Epithelial cell of esophagus (primary cell): ENCODE data around the gene ATAD3C.
"Not testable (repeated sequence)": the region's sequence is repeated elsewhere in the genome, so short reads cannot be mapped to it uniquely, and the experiment has no call there.

ENCODE experiments used
- DNase-seq: peaks from one replicate; pipeline ENCODE4 v3.0.0; 2010; ENCODE audit warnings: low read depth
- H3K4me3 ChIP-seq: 2 replicates; pipeline ENCODE4 v1.5.1; 2011; ENCODE audit warnings: mild to moderate bottlenecking, low read length, control low read depth
- TF ChIP-seq, protein P1 (sequence below): IDR thresholded peaks from 2 replicates; pipeline ENCODE4 v1.5.1; 2011; ENCODE audit warnings: low read depth, mild to moderate bottlenecking, low read length, control low read depth, inconsistent platforms; ENCODE audit not compliant: insufficient read depth; ENCODE audit errors: missing control alignments

Gene ATAD3C

GRCh38 chr1:1437904-1438376 is 11.5 kb upstream of the ATAD3C start:
- DNase-seq = no peak
- H3K4me3 ChIP-seq = no peak overlapping the region
- TF ChIP-seq, protein P1, sequence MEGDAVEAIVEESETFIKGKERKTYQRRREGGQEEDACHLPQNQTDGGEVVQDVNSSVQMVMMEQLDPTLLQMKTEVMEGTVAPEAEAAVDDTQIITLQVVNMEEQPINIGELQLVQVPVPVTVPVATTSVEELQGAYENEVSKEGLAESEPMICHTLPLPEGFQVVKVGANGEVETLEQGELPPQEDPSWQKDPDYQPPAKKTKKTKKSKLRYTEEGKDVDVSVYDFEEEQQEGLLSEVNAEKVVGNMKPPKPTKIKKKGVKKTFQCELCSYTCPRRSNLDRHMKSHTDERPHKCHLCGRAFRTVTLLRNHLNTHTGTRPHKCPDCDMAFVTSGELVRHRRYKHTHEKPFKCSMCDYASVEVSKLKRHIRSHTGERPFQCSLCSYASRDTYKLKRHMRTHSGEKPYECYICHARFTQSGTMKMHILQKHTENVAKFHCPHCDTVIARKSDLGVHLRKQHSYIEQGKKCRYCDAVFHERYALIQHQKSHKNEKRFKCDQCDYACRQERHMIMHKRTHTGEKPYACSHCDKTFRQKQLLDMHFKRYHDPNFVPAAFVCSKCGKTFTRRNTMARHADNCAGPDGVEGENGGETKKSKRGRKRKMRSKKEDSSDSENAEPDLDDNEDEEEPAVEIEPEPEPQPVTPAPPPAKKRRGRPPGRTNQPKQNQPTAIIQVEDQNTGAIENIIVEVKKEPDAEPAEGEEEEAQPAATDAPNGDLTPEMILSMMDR = no peak

- no peak overlapping the region for H3K4me3 ChIP-seq
- TF ChIP-seq, protein P1 = no peak
- no peak for DNase-seq
These were observed 10.7 kb upstream of the ATAD3C start for GRCh38 chr1:1438531-1439381.

DNA sequence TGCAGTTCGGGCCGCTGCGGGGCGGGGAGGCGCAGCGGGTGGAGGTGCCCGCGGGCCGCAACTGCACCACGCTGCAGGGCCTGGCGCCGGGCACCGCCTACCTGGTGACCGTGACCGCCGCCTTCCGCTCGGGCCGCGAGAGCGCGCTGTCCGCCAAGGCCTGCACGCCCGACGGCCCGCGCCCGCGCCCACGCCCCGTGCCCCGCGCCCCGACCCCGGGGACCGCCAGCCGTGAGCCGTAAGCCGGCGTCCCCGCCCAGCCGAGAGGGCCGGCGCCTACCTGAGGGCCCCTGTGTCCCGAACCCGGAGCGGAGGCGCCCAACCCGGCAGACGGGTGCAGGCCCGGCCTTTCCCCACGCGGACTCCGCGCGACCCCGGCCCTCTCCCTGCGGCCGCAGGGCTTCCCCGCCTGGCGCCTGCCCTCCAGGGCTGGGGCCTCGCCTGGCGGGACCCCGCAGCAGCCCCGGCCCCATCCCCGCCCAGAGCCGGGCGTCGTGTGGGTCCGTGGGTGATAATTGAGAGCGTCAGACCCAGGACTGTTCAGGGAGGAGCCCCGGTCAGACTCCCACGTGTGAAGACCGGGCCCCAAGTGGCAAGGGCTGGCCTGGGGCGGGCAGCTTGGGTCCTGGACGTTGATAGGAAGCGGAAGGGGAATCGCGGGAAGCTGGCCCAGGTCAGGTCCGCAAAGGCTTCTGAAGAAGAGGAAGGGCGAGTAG is 9.8 kb upstream of the ATAD3C start:
- TF ChIP-seq, protein P1 = no peak
- H3K4me3 ChIP-seq = no peak overlapping the region
- DNase-seq = no peak

- TF ChIP-seq, protein P1 = no peak
- H3K4me3 ChIP-seq = no peak overlapping the region
- no peak for DNase-seq
These were observed 9.1 kb upstream of the ATAD3C start for GRCh38 chr1:1440262-1441001.

- H3K4me3 ChIP-seq = no peak overlapping the region
- TF ChIP-seq, protein P1 = peak; percentile 93
- DNase-seq = no peak
These were observed 8.2 kb upstream of the ATAD3C start for GRCh38 chr1:1441002-1441888.

DNA sequence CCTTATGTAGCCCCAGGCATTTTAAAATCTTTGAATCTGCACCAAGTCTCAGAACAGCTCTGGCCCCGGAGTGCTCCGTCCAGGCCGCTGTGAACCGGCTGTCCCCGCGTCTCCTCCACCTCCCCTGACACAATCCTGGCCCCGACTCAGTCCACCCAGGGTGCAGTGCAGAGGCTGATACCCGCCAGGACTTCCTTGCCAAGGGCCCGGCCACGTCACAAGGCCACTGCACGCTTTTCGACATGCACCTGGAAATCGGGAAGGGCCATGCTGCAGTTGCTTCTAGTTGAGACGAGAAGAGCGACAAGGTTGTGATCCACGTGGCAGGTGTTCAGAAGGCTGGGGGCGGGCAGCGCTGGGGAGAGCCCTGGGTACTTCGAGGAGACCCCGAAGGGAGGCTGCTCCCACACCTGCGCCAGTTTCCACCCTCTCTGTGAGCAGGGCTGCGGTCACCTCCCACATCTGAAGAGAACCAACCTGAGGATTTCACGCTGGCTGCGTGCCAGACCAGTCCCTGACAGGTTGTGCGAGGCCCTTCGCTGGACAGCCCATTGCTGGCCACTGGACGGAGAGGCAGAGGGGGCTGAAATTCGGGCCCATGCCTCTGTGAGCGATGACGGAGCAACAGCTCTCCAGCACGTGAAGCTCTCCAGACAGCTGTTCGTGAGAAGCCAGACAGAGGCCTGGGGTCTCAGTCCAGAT is 7.3 kb upstream of the ATAD3C start:
- TF ChIP-seq, protein P1 = no peak
- DNase-seq = no peak

DNA sequence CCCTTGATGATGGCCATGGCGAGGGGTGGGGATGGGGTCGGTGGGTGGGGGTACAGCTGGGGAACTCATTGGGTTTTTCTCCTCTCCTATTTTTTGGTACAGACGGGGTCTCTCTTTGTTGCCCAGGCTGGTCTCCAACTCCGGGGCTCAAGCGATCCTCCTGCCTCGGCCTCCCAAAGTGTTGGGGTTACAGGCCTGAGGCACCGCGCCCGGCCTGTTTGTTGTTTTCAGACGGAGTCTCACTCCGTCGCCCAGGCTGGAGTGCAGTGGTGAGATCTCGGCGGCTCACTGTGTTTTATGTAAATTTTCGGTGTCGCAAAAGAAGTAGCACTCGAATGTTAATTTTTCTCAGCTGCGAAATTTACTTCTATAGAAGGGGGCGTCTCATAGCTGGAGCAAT is 2.9 kb upstream of the ATAD3C start:
- DNase-seq, H3K4me3 ChIP-seq: not testable (repeated sequence)

More for the DNA sequence above, 7.3 kb upstream of the ATAD3C start:
- H3K4me3 ChIP-seq = no peak overlapping the region

DNA sequence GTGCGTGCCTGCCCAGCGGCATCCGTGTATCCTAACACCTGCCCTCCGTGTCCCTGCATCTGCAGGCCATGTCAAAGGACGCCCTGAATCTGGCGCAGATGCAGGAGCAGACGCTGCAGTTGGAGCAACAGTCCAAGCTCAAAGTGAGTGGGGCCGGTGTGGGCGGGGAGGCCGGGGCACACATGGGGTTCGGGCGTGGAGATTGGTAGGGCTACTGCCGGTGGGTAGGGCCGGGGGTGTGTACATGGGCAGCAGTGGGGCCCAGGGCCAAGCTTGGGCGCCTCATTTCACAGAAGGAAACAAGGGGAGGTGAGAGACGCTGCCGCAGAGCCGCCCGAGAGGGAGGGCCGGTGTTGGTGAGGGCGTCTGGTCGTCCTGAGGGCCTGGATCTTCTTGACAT is 1.1 kb downstream of the ATAD3C start:
- not testable (repeated sequence) for DNase-seq, H3K4me3 ChIP-seq
